ENCODE measurements around the gene KRTAP10-9.
"Not testable (repeated sequence)": the region's sequence is repeated elsewhere in the genome, so short reads cannot be mapped to it uniquely, and the experiment has no call there.

The KRTAP10-9 gene

DNA sequence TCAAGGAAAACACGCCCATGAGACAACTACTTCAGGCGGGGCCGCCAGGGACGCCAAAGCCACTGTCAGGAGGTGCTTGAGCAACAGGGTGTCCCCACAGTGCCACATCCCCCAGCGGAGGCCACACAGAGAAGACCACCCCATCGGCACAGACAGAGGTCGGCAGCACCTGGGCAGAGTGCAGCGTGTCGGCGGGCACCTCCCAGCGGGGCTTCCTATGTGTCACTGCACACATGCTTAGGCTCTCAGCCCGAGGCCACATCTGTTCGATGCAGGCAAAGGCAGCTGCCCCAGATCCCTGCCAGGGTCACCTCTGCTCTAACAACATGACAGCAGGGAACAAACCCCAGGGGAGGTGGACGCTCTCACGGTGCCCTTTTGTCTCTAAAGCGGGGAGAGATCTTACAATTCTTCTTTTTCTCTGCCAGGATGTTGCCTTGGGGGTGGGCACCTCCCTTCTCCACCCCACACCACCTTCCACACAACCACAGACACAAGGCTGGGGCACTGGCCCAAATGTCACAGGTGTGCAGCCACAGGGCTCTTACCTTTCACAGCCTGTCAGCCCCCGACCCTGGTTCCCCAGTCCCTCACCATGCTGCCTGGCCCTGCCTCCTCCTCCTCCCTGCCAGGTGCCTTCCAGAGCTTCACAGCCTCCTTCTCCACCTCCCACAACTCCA is 10.8 kb upstream of the KRTAP10-9 start:
- DNase-seq, result no peak

DNA sequence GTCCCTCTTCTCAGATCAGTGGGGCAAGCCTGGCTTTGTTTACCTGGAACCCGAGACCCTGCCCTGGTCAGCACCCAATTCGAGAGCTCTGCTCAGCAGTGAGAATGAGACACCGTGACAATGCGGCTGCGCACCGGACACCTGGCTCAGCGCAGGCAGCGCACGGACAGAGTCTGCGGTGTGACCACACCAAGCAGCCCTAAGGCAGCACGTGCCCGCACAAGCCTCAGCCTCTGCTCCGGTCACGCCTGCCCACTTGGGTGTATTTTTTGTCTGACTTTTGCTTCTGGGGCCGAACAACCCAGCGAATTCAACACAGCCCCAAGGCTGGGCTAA is 10.3 kb upstream of the KRTAP10-9 start:
- no peak for DNase-seq

DNA sequence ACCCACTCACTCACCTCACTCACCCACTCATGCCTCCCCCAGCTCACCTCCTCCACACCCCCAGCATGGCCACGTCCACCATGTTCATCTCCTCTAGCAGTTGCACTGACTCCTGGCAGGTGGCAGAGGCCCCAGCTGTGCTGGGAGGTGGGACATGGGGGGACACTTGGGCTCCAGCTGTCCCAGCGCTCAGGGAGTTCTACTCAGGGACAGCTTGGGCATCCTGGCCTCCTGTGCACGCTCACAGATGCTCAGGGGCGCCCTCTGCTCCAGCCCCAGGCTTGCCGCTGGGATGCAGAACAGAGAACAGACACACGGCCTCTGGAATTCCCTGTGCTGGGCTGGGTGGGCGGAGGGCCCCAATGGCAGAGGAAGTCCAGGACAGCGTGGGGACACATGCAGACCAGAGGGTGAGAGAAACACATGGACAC is 9.8 kb upstream of the KRTAP10-9 start:
- DNase-seq, result no peak

DNA sequence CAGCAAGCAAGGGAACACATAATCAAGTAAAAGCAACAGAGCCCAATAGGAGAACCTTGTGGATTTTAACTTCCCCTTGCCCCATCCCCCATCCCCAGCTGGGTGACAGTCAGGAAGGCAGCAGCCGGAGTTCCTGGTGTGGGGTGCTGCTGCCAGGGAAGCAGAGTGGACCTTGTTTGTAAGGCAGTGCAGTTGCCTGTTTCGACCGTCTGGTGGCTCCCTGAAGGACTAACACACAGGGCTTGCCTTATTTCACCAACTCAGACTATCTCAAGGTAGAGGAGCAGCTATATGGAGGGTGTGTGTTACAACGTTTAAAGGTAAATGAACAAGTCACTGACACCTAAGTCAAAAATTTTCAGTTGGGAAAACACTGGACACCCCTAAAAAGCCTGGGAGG is 8.4 kb upstream of the KRTAP10-9 start:
- DNase-seq, result no peak

DNA sequence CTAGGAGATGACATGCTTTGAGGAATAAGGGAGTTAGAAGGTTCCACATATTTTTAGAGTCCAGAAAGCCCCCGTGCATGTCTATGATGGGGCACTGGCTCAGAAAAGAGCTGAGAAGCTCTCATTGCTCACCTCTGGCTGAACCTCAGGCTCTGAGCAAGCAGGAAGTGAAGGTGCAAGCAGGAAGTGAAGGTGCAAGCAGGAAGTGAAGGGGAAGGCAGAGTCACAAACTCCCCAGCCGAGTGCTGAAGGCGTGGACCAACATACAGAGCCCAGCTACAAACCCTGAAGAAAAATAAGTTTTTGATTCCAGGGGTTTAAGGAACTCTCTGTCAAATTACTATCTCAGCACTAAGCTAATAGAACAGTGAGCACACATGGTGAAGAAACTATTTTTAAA is 8.0 kb upstream of the KRTAP10-9 start:
- no peak for DNase-seq

DNA sequence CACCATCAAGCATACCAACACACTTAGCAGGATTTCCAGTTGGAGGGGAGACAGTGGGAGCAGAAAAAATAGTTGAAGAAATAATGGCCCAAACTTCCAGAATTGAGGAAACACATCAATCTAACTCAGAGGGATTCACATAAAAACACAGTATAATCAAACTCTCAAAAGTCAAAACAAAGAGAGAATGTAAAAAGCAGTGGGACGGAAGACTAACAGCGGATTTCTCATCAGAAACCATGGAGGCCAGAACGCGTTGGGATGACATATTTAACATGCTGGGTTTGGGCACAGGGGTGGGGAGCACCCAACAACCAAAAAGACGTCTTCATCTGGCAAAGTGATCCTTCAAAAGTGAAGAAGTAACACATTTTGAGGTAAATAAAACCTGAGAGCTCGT is 7.0 kb upstream of the KRTAP10-9 start:
- no peak for DNase-seq

DNA sequence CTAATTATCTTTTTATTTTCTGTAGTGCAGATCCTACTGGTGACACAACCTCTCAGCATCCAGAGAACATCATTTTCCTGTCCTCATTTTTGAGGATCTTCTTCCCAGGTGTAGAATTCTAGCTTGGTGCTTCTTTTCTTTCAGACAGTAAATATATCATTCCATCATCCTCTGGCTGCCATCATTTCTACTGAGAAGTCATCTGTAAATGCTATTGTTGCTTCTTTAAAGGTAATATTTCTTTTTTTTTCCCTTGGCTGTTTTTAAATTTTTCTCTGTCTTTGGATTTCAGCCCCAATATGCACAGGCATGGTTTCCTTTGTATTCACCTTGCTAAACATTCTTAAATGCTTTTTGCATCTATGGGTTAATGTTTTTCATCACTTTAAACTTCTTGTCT is 3.3 kb upstream of the KRTAP10-9 start:
- no peak for DNase-seq

DNA sequence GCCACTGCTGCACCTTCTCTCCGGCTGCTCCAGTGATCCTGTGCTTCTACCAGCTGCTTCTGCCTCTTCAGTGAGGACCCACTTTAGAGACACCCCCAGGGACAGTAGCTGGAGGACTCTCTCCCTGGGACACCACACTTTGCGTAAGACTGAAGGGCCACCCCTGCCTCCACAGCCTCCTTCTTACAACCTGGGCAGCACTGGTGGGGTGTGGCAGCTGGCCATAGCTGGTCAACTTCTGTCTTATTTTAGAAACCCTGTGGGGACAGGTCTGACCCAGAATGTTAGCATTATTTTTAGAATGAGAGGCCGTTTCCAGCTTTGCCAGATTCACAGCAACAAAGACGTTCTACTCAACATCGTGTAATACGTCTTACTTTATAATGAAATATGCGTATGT is 1.1 kb upstream of the KRTAP10-9 start:
- DNase-seq, result no peak

DNA sequence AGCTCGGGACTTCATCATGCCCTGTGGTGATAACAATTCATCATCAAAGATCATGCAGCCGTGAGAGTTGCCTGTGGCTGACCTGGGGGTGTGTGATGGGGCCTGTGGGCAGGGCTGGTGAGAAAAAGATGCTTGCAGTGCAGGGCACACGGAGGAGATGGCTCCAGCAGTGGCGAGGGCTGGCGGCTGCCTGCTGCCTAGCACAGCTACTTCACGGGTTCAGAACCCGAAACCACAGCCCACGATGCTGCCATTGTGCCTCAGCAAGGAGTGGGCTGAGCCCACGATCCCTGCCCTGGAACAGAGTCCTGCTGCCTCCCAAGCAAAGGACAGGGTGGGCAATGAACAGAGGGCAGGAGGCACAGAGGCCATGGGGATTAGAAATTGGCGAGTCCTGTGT is 631 bp upstream of the KRTAP10-9 start:
- no peak for DNase-seq

DNA sequence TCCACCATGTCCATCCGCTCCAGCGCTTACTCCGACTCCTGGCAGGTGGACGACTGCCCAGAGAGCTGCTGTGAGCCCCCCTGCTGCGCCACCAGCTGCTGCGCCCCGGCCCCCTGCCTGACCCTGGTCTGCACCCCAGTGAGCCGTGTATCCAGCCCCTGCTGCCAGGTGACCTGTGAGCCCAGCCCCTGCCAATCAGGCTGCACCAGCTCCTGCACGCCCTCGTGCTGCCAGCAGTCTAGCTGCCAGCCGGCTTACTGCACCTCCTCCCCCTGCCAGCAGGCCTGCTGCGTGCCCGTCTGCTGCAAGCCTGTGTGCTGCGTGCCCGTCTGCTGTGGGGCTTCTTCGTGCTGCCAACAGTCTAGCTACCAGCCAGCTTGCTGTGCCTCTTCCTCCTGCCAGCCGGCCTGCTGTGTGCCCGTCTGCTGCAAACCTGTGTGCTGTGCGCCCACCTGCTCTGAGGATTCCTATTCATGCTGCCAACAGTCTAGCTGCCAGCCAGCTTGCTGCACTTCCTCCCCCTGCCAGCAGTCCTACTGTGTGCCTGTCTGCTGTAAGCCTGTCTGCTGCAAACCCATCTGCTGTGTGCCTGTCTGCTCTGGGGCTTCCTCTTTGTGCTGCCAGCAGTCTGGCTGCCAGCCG is 409 bp downstream of the KRTAP10-9 start:
- not testable (repeated sequence) for DNase-seq

DNA sequence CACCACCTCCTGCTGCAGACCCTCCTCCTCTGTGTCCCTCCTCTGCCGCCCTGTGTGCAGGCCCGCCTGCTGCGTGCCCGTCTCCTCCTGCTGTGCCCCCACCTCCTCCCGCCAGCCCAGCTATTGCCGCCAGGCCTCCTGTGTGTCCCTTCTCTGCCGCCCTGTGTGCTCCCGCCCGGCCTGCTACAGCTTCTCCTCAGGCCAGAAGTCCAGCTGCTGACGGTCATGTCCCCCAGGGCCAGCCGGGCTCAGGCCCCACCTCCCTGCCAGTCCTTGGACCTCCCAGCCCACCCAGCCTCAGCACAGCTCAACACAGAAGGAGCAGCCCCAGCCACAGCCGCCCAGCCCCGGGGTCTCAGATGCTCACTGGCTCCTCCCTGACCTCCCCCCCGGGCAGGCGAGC is 939 bp downstream of the KRTAP10-9 start:
- DNase-seq, result not testable (repeated sequence)

DNA sequence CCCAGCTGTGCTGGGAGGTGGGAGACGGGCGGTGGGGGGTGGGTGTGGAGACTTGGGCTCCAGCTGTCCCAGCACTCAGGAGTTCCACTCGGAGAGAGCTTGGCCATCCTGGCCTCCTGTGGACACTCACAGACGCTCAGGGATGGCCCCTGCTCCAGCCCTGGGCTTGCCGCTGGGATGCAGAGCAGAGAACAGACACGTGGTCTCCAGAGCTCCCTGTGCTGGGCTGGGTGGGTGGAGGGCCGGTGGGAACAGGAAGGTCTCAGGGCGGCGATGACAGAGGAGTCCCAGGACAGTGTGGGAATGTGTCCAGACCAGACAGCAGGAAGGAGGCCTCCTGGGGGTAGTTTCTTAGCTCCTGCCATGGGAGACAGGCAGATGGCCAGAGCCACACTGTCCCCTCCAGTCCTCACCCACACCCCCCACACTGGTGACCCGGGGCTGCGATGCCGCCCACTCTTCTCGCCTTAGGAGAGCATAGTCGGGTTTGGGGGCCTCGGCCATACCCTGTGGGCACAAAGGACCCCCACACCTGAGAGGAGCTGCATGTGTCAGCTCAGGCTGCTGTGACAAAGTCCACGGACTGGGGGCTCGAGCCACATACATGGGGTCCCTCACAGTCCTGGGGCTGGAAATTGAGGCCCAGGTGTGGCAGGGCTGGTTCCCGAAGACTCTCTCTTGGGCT is 2.0 kb downstream of the KRTAP10-9 start:
- DNase-seq, result no peak

DNA sequence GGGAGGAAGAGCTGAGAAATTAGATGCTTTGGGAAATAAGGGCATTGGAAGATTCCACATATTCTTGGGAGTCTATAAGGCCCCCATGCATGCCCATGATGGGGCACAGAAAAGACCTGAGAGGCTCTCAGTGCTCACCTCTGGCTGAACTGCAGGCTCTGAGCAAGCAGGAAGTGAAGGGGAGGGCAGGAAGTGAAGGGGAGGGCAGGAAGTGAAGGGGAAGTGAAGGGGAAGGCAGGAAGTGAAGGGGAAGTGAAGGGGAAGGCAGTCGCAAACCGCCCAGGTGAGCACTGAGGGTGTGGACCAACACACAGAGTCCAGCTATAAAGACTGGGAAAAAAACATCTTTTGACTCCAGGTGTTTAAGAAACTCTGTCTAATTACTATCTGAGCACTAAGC is 3.5 kb downstream of the KRTAP10-9 start:
- no peak for DNase-seq

DNA sequence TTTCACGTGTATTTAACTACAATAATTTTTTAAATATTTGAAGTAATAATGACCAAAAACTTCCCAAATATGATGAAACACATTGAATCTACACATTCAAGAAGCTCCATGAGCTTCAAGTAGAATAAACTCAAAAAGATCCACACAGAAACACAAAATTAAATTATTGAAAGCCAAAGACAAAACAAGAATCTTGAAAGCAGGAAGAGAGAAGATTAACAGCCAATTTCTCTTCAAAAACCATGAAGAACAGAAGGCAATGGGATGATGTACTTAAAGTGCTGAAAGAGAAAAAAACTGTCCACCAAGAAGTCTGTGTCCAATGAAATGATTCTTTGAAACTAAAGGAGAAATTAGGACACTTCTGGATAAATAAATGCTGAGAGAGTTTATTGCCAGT is 5.2 kb downstream of the KRTAP10-9 start:
- no peak for DNase-seq

DNA sequence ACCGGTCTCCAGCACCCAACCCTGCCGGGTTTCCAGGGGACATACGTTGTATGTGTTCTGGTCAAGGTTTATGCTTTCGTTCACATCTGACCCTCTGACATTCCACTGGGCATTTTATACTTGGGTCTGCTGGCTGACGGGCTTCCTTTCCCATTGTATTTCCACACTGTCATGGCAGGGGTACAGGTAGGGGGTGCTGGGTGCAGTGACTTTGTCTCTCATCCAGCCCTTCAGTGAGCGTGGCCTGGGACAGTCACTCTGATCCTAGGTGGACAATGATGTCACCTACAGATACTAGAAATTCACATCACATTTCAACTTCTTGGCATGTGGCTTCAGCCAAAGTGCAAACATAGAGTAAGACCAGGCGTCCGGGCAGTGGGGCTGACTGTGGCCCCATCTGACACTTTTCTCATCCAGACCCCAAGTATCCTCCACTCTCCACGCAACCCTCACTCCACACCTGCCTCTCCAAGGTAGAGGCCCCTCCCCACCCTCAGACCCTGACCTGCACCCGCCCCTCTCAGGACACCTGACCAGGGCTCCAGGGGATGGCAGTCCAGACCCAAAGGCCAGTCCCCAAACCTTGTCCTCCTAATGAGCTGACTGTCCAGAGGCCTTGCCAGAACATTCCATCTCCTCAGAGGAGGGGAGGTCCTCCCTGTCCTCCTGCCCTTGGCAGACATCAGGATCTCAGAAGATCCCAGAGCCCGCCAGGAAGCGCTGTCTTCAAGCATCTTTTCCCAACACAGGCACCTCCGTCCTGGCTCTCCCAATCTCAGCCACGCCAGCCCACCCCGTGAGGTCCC is 9.5 kb downstream of the KRTAP10-9 start:
- no peak for DNase-seq

DNA sequence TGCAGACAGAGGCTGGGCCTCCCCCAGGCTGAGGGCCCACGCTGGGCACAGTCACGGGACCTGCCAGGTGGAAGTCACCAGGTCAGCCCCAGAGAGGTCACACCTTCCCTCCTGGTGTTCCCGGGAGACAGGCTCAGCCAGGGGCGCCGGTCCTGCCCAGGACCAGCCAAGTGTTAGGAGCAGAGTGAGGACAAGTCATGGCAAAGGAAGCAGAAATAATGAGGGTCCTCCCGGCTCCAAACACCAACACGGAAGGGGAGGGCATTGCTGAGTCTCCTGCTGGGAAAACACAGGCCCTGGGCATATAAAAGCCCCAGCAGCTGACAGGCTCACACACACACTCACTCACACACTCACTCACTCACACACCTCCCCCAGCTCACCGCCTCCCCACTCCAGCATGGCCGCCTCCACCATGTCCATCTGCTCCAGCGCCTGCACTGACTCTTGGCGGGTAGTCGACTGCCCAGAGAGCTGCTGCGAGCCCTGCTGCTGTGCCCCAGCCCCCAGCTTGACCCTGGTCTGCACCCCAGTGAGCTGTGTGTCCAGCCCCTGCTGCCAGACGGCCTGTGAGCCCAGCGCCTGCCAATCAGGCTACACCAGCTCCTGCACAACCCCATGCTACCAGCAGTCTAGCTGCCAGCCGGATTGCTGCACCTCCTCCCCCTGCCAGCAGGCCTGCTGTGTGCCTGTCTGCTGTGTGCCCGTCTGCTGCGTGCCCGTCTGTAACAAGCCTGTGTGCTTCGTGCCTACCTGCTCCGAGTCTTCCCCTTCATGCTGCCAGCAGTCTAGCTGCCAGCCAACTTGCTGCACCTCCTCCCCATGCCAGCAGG is 10.3 kb downstream of the KRTAP10-9 start, which contains the start of gene KRTAP10-10:
TSS of gene KRTAP10-10 (plus strand) at position 339 of the 833 bp plus-strand sequence. CDS start at position 401, 62 bp downstream.
- peak; percentile 80 for DNase-seq

DNA sequence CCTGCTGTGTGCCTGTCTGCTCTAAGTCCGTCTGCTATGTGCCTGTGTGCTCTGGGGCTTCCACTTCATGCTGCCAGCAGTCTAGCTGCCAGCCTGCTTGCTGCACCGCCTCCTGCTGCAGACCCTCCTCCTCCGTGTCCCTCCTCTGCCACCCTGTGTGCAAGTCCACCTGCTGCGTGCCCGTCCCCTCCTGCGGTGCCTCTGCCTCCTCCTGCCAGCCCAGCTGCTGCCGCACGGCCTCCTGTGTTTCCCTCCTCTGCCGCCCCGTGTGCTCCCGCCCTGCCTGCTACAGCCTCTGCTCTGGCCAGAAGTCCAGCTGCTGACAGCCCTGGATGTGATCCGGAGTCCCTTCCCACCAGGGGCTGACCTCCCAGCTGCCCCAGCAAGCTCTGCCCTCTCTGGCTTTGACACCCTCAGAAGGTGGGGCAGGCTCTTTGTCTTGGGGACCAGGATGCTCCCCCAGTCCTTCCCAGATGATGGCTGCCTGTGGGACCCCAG is 11.0 kb downstream of the KRTAP10-9 start:
- not testable (repeated sequence) for DNase-seq

DNA sequence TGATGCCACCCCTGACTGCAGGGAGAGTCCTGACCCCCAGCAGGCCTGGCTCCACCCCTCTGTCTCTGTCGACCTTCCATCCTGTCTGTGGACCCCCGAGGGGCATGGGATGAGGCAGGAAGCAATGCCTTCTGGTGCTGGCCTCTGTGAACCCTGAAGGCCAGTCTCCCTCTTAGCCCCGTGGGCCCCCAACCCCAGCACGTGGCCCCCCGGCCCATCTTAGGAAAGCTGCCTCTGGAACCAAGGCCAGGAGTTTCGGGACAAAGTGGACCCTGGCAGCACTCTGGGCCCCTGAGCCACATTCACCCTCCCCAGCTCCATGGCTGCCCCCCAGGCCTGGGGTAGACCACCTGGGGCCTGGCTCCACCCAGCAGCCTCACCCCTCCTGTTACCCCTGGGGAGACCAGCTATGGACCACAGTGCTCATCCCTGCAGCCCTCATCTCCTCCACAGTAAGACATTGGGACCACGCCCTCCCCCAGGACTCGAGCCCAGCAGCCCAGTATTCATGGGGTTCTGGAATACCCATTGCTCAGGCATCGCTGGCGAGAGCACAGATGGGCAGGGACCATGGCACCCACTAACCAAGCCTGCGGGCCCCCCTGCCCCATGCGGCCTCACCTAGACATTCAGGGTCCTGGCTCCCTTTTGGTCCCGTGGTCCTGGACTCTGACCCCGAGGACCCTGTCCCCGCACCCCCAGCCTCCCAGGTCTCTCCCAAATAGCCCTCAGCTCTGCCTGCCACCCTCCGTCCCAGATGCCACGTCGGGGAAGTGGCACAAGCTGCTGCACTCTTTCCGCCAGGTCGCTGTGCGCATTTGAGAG is 11.8 kb downstream of the KRTAP10-9 start:
- DNase-seq, result not testable (repeated sequence)

DNA sequence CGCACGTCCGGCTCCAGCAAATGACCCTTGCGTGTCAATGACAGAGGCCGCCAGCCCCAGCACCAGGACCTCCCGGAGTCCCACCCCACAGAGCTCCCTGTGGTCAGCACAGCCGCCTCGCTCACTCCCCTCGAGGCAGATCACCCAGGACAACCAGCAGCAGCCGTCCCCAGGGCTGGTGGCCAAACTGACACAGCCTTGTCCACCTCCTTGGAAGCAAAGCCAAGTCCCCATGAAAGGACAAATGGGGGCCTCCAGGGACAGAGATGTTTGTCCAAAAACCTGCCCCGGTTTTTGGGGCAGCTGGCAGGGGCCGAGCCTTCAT is 12.4 kb downstream of the KRTAP10-9 start:
- DNase-seq, result no peak

DNA sequence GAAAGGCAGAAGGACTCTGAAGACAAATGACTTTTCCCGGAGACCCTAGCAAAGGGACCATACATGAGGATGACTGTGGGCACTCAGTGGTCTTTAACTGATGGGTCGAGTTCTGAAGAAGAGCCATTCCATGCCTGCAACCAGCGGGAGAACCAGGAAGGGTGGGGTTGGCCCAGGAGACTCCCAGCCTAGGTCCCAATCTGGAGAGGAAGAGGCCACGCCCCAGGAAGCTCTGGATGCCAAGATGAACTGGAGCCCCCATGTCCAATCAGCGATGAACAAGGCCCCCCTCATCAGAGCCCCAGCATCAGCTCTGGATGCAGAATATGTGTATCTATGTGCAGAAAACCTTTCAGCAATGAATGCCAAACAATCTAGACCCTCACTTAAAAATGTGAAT is 13.9 kb downstream of the KRTAP10-9 start:
- no peak for DNase-seq

DNA sequence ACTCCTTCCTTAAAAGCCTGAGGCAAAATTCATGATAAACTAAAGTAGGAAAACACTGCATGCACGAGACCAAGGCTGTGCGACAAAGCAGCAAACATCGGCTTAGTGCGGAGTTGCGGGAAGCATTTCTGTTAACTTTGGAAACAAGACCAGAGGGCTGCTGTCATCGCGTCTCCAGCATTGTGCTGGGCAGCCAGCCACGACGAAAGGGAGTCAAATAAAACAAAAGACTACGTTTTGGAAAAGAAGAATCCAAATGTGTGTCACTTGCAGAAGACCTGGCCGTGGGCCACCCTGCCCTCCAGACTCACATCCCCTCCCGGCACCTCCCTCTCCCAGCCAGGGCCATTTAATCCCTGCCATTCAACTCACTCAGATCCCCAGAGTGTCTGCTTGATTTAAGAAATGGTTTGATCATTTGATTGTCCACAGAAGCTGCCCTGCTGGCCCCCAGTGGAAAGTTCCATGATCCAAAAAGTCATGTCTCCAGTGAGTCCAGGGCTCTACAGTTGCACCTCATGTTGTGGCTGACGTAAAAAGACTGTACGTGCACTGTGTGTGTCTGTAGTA is 16.9 kb downstream of the KRTAP10-9 start:
- DNase-seq, result no peak
